Neural cell (in vitro differentiated cells): Measurements from ENCODE around the gene JDP2. TPM values are rescaled to one million over a fixed set of nuclear protein-coding genes. Genes with fewer than 3 reads are reported as not detected.

Experiments
- H2AFZ ChIP-seq: fragments of 200-600, 300-800 bp; sonication (generic), shearing (Covaris generic); 2 replicates; pipeline ENCODE4 v1.6.0; 2014; ENCODE audit warnings: low read depth, mild to moderate bottlenecking, antibody characterized with exemption, low read length, moderate library complexity
- H3F3A ChIP-seq: fragments of 200-600 bp; shearing (Covaris generic); 2 replicates; pipeline ENCODE4 v1.6.1; 2016; ENCODE audit warnings: mild to moderate bottlenecking, moderate library complexity, mixed read lengths, antibody characterized with exemption, low read length; ENCODE audit not compliant: insufficient read depth, poor library complexity, severe bottlenecking
- H3K27ac ChIP-seq: fragments of 200-600, 300-800 bp; sonication (generic), shearing (Covaris generic); 2 replicates; pipeline ENCODE4 v1.5.1; 2014; ENCODE audit warnings: mild to moderate bottlenecking, low read length, moderate library complexity
- H3K27me3 ChIP-seq: fragments of 300-800, 200-600 bp; sonication (generic), shearing (Covaris generic); 2 replicates; pipeline ENCODE4 v1.6.0; 2014; ENCODE audit warnings: mild to moderate bottlenecking, low read depth, low read length, moderate library complexity; ENCODE audit not compliant: insufficient read depth
- H3K36me3 ChIP-seq: fragments of 300-800, 200-600 bp; sonication (generic), shearing (Covaris generic); 2 replicates; pipeline ENCODE4 v1.5.1; 2014; ENCODE audit warnings: mild to moderate bottlenecking, antibody characterized with exemption, low read length, moderate library complexity; ENCODE audit not compliant: insufficient read depth
- H3K4me2 ChIP-seq: fragments of 300-800, 200-600 bp; sonication (generic), shearing (Covaris generic); 2 replicates; pipeline ENCODE4 v1.6.0; 2014; ENCODE audit warnings: mild to moderate bottlenecking, low read length
- H3K4me3 ChIP-seq: fragments of 300-800, 200-600 bp; sonication (generic), shearing (Covaris generic); 2 replicates; pipeline ENCODE4 v1.5.1; 2014; ENCODE audit warnings: mild to moderate bottlenecking, low read length, moderate library complexity
- H3K79me2 ChIP-seq: fragments of 200-600 bp; shearing (Covaris generic); replicated peaks from 2 replicates; pipeline ENCODE4 v1.6.0; 2014; ENCODE audit warnings: mild to moderate bottlenecking, low read length, moderate library complexity; ENCODE audit not compliant: insufficient read depth
- H3K9ac ChIP-seq: fragments of 300-800, 200-600 bp; sonication (generic), shearing (Covaris generic); 2 replicates; pipeline ENCODE4 v1.6.1; 2016; ENCODE audit warnings: mild to moderate bottlenecking, low read length, mixed read lengths
- H3K9me2 ChIP-seq: fragments of 200-600 bp; shearing (Covaris generic); 2 replicates; pipeline ENCODE4 v1.6.1; 2016; ENCODE audit warnings: mild to moderate bottlenecking, low read length, mixed read lengths; ENCODE audit not compliant: insufficient read depth
- H3K9me3 ChIP-seq: fragments of 200-600, 300-800 bp; sonication (generic), shearing (Covaris generic); 2 replicates; pipeline ENCODE4 v1.6.1; 2016; ENCODE audit warnings: mild to moderate bottlenecking, mixed run types, low read length, moderate library complexity, mixed read lengths
- H4K20me1 ChIP-seq: fragments of 200-600 bp; shearing (Covaris generic); 2 replicates; pipeline ENCODE4 v1.6.1; 2016; ENCODE audit warnings: mild to moderate bottlenecking, mixed run types; ENCODE audit not compliant: insufficient read depth
- CTCF ChIP-seq: fragments of 450-650 bp; IDR thresholded peaks from 2 replicates; pipeline ENCODE4 v1.5.1; 2014; ENCODE audit warnings: antibody characterized with exemption, mild to moderate bottlenecking, moderate library complexity; ENCODE audit not compliant: poor library complexity, severe bottlenecking
- EP300 ChIP-seq: fragments of 450-650 bp; conservative IDR thresholded peaks from 2 replicates; pipeline ENCODE4 v1.6.1; 2014; ENCODE audit warnings: antibody characterized with exemption, mild to moderate bottlenecking, moderate library complexity; ENCODE audit not compliant: poor library complexity, severe bottlenecking
- RAD21 ChIP-seq: fragments of 450-650 bp; conservative IDR thresholded peaks from 2 replicates; pipeline ENCODE4 v1.6.1; 2014; ENCODE audit warnings: antibody characterized with exemption, mild to moderate bottlenecking, moderate library complexity
- SMC3 ChIP-seq: fragments of 450-650 bp; conservative IDR thresholded peaks from 2 replicates; pipeline ENCODE4 v1.6.1; 2014; ENCODE audit warnings: antibody characterized with exemption, mild to moderate bottlenecking, moderate library complexity; ENCODE audit not compliant: poor library complexity
- polyA plus RNA-seq: library from polyadenylated mRNA; depleted of rRNA; stranded (reverse); fragments of >200 nt; gene quantifications from 2 replicates; pipeline ENCODE4 v1.2.3, GENCODE V29; 2014
- TF ChIP-seq, protein P1 (sequence below): IDR thresholded peaks from 2 replicates; pipeline ENCODE4 v1.6.1; 2012; ENCODE audit warnings: borderline replicate concordance

The JDP2 gene
- polyA plus RNA-seq, 1 donor from 2014 or later = 20.3 TPM

- Histone ChIP-seq H3K79me2 (no peaks in the 10 kb centered on the region), H3K36me3 (no peaks in the 10 kb centered on the region), H3F3A (no peaks in the 10 kb centered on the region), H4K20me1 (no peaks in the 10 kb centered on the region), H3K27ac (no peak overlapping the region), H3K9me2 (no peaks in the 10 kb centered on the region), H3K9ac (no peak overlapping the region), H2AFZ (no peak overlapping the region), H3K4me2 (no peak overlapping the region), H3K4me3 (no peak overlapping the region), H3K27me3 (no peaks in the 10 kb centered on the region), H3K9me3 (no peaks in the 10 kb centered on the region)
- TF ChIP-seq CTCF (no peak), EP300 (no peak)
- TF ChIP-seq, protein P1, sequence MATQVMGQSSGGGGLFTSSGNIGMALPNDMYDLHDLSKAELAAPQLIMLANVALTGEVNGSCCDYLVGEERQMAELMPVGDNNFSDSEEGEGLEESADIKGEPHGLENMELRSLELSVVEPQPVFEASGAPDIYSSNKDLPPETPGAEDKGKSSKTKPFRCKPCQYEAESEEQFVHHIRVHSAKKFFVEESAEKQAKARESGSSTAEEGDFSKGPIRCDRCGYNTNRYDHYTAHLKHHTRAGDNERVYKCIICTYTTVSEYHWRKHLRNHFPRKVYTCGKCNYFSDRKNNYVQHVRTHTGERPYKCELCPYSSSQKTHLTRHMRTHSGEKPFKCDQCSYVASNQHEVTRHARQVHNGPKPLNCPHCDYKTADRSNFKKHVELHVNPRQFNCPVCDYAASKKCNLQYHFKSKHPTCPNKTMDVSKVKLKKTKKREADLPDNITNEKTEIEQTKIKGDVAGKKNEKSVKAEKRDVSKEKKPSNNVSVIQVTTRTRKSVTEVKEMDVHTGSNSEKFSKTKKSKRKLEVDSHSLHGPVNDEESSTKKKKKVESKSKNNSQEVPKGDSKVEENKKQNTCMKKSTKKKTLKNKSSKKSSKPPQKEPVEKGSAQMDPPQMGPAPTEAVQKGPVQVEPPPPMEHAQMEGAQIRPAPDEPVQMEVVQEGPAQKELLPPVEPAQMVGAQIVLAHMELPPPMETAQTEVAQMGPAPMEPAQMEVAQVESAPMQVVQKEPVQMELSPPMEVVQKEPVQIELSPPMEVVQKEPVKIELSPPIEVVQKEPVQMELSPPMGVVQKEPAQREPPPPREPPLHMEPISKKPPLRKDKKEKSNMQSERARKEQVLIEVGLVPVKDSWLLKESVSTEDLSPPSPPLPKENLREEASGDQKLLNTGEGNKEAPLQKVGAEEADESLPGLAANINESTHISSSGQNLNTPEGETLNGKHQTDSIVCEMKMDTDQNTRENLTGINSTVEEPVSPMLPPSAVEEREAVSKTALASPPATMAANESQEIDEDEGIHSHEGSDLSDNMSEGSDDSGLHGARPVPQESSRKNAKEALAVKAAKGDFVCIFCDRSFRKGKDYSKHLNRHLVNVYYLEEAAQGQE = no peak
Measured at GRCh38 chr14:75459099-75459741, 31.4 kb downstream of the JDP2 start.

GRCh38 chr14:75459791-75460190 lies 32.0 kb downstream of the JDP2 start:
- Histone ChIP-seq H3K9ac (no peak overlapping the region), H3K4me2 (no peak overlapping the region), H3K9me3 (no peaks in the 10 kb centered on the region), H3K79me2 (no peaks in the 10 kb centered on the region), H3K36me3 (no peaks in the 10 kb centered on the region), H2AFZ (no peak overlapping the region), H3K9me2 (no peaks in the 10 kb centered on the region), H3K27ac (no peak overlapping the region), H3K27me3 (no peaks in the 10 kb centered on the region), H3K4me3 (no peak overlapping the region), H3F3A (no peaks in the 10 kb centered on the region), H4K20me1 (no peaks in the 10 kb centered on the region)
- no peak for TF ChIP-seq CTCF
- TF ChIP-seq RAD21 = no peak
- TF ChIP-seq SMC3 = no peak
- no peak for TF ChIP-seq EP300
